Keratinocyte (primary cell): ENCODE results near the gene GAPVD1. TPM values are rescaled to one million over a fixed set of nuclear protein-coding genes. Genes with fewer than 3 reads are reported as not detected.

ENCODE experiments used
- DNase-seq: peaks from one replicate; pipeline ENCODE4 v3.0.0-alpha.2; 2011; ENCODE audit warnings: low read depth, missing footprints, low spot score
- FAIRE-seq: peaks from 2 replicates; lab custom pipeline; 2011; peaks lifted over from hg19 to GRCh38; lab: Jason Lieb, UNC
- H2AFZ ChIP-seq: 2 replicates; pipeline ENCODE4 v1.6.0; 2012; ENCODE audit warnings: low read length, control low read depth, inconsistent platforms; ENCODE audit not compliant: control insufficient read depth
- H3K27ac ChIP-seq: 2 replicates; pipeline ENCODE4 v1.5.1; 2011; ENCODE audit warnings: low read length; ENCODE audit not compliant: control insufficient read depth, insufficient read depth
- H3K27me3 ChIP-seq: 3 replicates; pipeline ENCODE4 v1.6.0; 2011; ENCODE audit warnings: low read length; ENCODE audit not compliant: control insufficient read depth, insufficient read depth; ENCODE audit errors: extremely low read depth
- H3K36me3 ChIP-seq, 2 experiments: 2 replicates in 1 of 2; 3 replicates in 1 of 2; pipeline ENCODE4 v1.5.1; 2011; ENCODE audit warnings: low read length in 2 of 2, mild to moderate bottlenecking in 1 of 2; ENCODE audit not compliant: control insufficient read depth in 2 of 2, insufficient read depth in 2 of 2; ENCODE audit errors: extremely low read depth in 1 of 2
- H3K4me1 ChIP-seq: 3 replicates; pipeline ENCODE4 v1.5.1; 2011; ENCODE audit warnings: low read length; ENCODE audit not compliant: control insufficient read depth, insufficient read depth; ENCODE audit errors: extremely low read depth
- H3K4me2 ChIP-seq: 3 replicates; pipeline ENCODE4 v1.6.0; 2011; ENCODE audit warnings: low read depth, low read length; ENCODE audit not compliant: control insufficient read depth, insufficient read depth; ENCODE audit errors: extremely low read depth
- H3K4me3 ChIP-seq, 3 experiments: fragments of 200-600 bp in 1 of 3; sonication (generic) in 1 of 3; 2 replicates in 2 of 3; 3 replicates in 1 of 3; pipeline ENCODE4 v1.5.1; 2011 to 2016; ENCODE audit warnings: low read length in 3 of 3, mild to moderate bottlenecking in 3 of 3, control low read depth in 2 of 3, inconsistent platforms in 1 of 3, low read depth in 1 of 3, mixed read lengths in 1 of 3, mixed run types in 1 of 3, moderate library complexity in 1 of 3; ENCODE audit not compliant: control insufficient read depth in 2 of 3, insufficient read depth in 2 of 3; ENCODE audit errors: extremely low read depth in 1 of 3
- H3K79me2 ChIP-seq: 2 replicates; pipeline ENCODE4 v1.6.0; 2012; ENCODE audit warnings: low read length; ENCODE audit not compliant: control insufficient read depth, insufficient read depth
- H3K9ac ChIP-seq: 3 replicates; pipeline ENCODE4 v1.6.0; 2011; ENCODE audit warnings: low read length; ENCODE audit not compliant: control insufficient read depth, insufficient read depth; ENCODE audit errors: extremely low read depth
- H3K9me1 ChIP-seq: 3 replicates; pipeline ENCODE4 v1.6.0; 2011; ENCODE audit warnings: low read length; ENCODE audit not compliant: control insufficient read depth, insufficient read depth; ENCODE audit errors: extremely low read depth
- H3K9me3 ChIP-seq: 2 replicates; pipeline ENCODE4 v1.5.1; 2012; ENCODE audit warnings: low read depth, low read length; ENCODE audit not compliant: control insufficient read depth
- H4K20me1 ChIP-seq: 3 replicates; pipeline ENCODE4 v1.6.0; 2011; ENCODE audit warnings: low read length; ENCODE audit not compliant: control insufficient read depth, insufficient read depth; ENCODE audit errors: extremely low read depth
- EZH2 ChIP-seq: IDR thresholded peaks from one replicate; pipeline ENCODE4 v1.6.1; 2012; ENCODE audit warnings: inconsistent platforms, mild to moderate bottlenecking, low read length, moderate library complexity
- dilution Hi-C: fragments of 300-500 bp; cut with MboI; formaldehyde crosslinking; loops from one replicate; pipeline ENCODE4 v1.7.0; 2020; ENCODE audit warnings: low sequenced_read_pairs; ENCODE audit not compliant: extremely low pct_ligation_motif_present
- polyA plus RNA-seq, 5 experiments: library from polyadenylated mRNA; depleted of rRNA in 3 of 5; stranded (reverse) in 3 of 5; stranded (forward) in 1 of 5; unstranded in 1 of 5; fragments of >200 nt; gene quantifications; 1 replicate in 1 of 5; 2 replicates in 3 of 5; 3 replicates in 1 of 5; pipeline versions ENCODE4 v1.2.1 to v1.2.3, GENCODE V29; 2011 to 2012; ENCODE audit warnings: missing spikeins in 2 of 5, low read depth in 1 of 5, low replicate concordance in 1 of 5
- TF ChIP-seq, protein P1 (sequence below), 3 experiments: IDR thresholded peaks in 1 of 3; conservative IDR thresholded peaks in 1 of 3; optimal IDR thresholded peaks in 1 of 3; 2 replicates in 2 of 3; 3 replicates in 1 of 3; pipeline versions ENCODE3 to v1.5.1; 2011; ENCODE audit warnings: low read length in 3 of 3, mild to moderate bottlenecking in 3 of 3, moderate library complexity in 2 of 3, control low read depth in 1 of 3, inconsistent platforms in 1 of 3; ENCODE audit not compliant: insufficient read depth in 2 of 3; ENCODE audit errors: extremely low read depth in 1 of 3

The GAPVD1 gene
- polyA plus RNA-seq, 1 donor (not counting 4 experiments of a cell fraction or from before 2014, with no cell fraction given): 23.2 TPM

DNA sequence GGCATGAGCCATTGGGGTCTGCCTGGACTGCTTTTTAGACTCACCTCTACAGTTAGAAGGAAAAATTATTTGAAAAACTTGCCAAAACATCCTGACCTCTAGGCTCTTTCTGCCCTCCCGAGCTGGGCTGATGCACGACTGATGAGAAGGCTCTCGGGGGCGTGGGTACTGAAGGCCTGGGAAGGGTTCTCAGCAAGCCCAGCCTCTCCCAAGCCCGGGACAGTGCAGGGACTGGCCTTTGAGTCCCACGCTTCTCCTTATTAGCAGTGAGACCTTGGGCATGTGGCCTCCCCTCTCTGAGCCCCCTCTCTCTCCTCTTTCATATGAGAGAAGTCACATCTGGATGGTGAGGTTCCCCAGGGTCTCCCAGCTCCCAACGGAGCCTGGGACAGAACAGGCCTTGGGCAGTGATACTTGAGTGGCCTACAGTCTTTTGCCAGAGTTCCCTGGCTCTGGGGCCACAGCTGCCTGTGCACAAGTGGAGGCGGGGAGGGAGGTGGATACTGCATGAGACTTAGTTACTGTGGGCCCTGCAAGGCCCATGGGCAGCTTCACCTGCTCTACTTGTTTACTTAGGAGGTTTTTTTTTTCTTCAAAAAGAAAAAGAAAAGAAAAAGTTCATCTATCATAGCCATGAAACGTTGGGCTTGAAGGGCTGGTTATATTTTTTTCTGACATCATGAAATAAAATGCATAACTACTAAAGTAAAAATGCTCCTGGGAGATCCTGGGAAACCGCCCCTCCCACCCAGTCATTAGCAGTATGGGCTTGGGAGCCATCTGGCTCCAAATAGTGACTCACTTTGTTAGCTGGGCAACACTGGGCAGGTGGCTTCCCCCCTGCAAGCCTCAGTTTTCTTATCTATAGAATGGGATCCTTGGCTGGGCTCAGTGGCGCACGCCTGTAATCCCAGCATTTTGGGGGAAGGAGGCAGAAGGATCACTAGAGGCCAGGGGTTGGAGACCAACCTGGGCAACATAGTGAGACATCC lies 139.4 kb downstream of the GAPVD1 start:
- Histone ChIP-seq H3K4me3 (no peak overlapping the region), H3K27me3 (no peaks in the 10 kb centered on the region), H3K9ac (no peak overlapping the region), H3K9me3 (no peaks in the 10 kb centered on the region), H4K20me1 (no peaks in the 10 kb centered on the region), H2AFZ (no peak overlapping the region), H3K9me1 (no peaks in the 10 kb centered on the region), H3K4me2 (no peak overlapping the region), H3K4me1 (no peaks in the 10 kb centered on the region), H3K36me3 (no peaks in the 10 kb centered on the region), H3K27ac (no peak overlapping the region), H3K79me2 (no peaks in the 10 kb centered on the region)
- FAIRE-seq: no peak
- TF ChIP-seq, protein P1, sequence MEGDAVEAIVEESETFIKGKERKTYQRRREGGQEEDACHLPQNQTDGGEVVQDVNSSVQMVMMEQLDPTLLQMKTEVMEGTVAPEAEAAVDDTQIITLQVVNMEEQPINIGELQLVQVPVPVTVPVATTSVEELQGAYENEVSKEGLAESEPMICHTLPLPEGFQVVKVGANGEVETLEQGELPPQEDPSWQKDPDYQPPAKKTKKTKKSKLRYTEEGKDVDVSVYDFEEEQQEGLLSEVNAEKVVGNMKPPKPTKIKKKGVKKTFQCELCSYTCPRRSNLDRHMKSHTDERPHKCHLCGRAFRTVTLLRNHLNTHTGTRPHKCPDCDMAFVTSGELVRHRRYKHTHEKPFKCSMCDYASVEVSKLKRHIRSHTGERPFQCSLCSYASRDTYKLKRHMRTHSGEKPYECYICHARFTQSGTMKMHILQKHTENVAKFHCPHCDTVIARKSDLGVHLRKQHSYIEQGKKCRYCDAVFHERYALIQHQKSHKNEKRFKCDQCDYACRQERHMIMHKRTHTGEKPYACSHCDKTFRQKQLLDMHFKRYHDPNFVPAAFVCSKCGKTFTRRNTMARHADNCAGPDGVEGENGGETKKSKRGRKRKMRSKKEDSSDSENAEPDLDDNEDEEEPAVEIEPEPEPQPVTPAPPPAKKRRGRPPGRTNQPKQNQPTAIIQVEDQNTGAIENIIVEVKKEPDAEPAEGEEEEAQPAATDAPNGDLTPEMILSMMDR (optimal IDR thresholded peaks at IDR 0.05 in 1 of 3, IDR thresholded peaks at IDR 0.05 in 1 of 3, conservative IDR thresholded peaks at IDR 0.05 in 1 of 3; ENCODE audit: extremely low read depth in 1 of 3, insufficient read depth in 2 of 3, low read length in 3 of 3): no peak
- TF ChIP-seq EZH2: no peak
- dilution Hi-C loops: no loop called here
- DNase-seq: no peak

DNA sequence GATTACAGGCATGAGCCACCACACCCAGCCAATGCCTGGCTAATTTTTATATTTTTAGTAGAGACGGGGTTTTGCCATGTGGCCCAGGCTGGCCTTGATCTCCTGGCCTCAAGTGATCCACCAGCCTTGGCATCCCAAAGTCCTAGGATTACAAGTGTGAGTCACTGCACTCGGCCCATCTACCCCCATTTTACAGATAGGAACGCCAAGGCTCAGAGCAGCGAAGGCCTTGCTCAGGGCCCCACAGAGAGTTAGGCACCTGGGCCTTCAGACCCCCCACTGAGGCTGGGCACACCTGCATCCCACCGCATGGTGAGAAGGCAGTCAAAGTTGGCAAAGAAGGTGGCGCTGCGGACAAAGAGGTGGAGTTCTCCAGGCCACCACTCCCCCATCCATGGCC lies 143.1 kb downstream of the GAPVD1 start:
- H4K20me1 ChIP-seq: no peaks in the 10 kb centered on the region
- dilution Hi-C loops: no loop called here
- no peak overlapping the region for H2AFZ ChIP-seq
- DNase-seq (no peak), FAIRE-seq (no peak)
- no peak overlapping the region for H3K4me3 ChIP-seq
- H3K9me3 ChIP-seq: no peaks in the 10 kb centered on the region
- no peaks in the 10 kb centered on the region for H3K9me1 ChIP-seq
- H3K4me2 ChIP-seq: no peak overlapping the region
- H3K27me3 ChIP-seq: no peaks in the 10 kb centered on the region
- H3K36me3 ChIP-seq: no peaks in the 10 kb centered on the region
- no peaks in the 10 kb centered on the region for H3K79me2 ChIP-seq
- peaks cover 10% of the 10 kb centered on the region for H3K4me1 ChIP-seq
- H3K27ac ChIP-seq: no peak overlapping the region
- TF ChIP-seq EZH2: no peak
- TF ChIP-seq, protein P1 (optimal IDR thresholded peaks at IDR 0.05 in 1 of 3, IDR thresholded peaks at IDR 0.05 in 1 of 3, conservative IDR thresholded peaks at IDR 0.05 in 1 of 3; ENCODE audit: extremely low read depth in 1 of 3, insufficient read depth in 2 of 3, low read length in 3 of 3): no peak
- no peak overlapping the region for H3K9ac ChIP-seq
